ENCODE measurements around the gene TIMM8A.
A peak's percentile ranks its signal among the peaks of the same experiment; 100 is the strongest.

TIMM8A gene, protein sequence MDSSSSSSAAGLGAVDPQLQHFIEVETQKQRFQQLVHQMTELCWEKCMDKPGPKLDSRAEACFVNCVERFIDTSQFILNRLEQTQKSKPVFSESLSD

GRCh38 chrX:101348452-101349192 lies at the start of gene TIMM8A:
TSS of gene TIMM8A (minus strand) at chrX:101348742. CDS start at chrX:101348664, 78 bp downstream.
- peak; percentile 29 for DNase-seq (ENCODE audit: low read depth)

DNA sequence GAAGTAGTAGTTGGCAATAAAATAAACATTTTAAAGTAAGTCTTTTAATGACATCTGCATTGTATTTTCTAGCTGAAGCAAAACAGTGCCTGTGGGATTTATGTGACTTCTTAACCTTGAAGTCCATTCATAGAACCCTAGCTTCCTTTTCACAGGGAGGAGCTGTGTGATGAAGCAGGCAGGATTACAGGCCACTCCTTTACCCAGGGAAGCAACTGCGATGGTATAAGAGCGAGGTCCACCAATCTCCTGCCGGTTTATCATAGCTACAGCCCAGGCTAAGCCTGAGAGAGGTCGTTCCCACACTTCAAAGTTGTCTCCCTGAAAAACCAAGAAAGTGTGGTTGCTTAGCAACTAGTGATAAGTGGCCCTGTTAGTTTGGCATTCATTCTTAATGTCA lies 49.2 kb upstream of the TIMM8A start:
- no peak for DNase-seq (ENCODE audit: low read depth)

DNA sequence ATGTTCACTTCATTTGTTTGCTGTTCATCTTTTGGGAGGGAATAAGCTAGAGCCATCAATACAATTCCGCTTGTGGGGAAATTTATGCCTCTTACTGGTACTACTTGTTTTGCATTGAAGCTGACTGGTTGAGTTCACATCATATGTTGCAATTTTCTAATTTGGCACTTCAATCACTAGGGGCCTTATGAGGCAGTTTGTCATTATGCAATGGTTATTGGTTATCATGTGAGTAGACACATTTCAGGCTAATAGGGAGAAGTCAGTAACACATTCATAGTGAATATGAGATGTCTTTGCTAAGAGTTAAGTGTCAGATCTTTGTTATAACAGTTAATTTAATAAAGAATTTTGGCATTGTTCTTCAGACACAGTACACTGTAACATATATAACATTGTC lies 47.2 kb upstream of the TIMM8A start:
- no peak for DNase-seq (ENCODE audit: low read depth)

GRCh38 chrX:101394372-101394771 lies 45.8 kb upstream of the TIMM8A start:
- DNase-seq (ENCODE audit: low read depth): no peak

DNA sequence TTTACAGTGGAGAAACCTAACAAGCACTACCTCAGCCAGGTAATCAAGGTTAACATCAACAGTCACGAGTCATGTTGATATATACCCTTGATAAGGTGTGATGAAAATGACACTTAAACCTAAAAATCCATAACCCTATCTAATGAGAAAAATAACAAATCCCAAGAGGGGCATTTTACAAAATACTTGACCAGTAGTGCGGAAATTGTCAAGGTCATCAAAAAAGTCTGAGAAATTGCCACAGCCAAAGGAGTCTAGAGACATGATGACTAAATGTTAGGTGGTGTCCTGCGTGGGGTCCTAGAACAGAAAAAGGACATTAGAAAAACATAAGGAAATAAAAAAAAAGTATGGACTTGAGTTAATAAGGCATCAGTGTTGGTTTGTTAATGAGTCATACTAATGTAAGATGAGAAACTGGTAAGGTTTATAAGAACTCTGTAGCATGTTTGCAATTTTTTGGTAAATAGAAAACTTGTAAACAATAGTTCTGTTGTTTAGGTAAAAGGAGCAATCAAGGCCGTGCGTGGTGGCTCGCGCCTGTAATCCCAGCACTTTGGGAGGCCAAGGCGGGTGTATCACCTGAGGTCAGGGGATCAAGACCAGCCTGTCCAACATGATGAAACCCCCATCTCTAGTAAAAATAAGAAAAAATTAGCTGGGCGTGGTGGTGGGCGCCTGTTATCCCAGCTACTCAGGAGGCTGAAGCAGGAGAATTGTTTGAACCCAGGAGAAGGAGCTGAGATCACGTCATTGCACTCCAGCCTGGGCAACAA lies 45.2 kb upstream of the TIMM8A start:
- DNase-seq (ENCODE audit: low read depth): no peak

GRCh38 chrX:101391831-101392230 lies 43.3 kb upstream of the TIMM8A start:
- no peak for DNase-seq (ENCODE audit: low read depth)

GRCh38 chrX:101390664-101391525 lies 42.4 kb upstream of the TIMM8A start, which contains the start of gene RPL36A:
TSS of gene RPL36A (plus strand) at chrX:101391011. CDS start at chrX:101391044, 33 bp downstream.
- peak; percentile 54 for DNase-seq (ENCODE audit: low read depth)

GRCh38 chrX:101388604-101389003 lies 40.1 kb upstream of the TIMM8A start:
- DNase-seq (ENCODE audit: low read depth): no peak

- no peak for DNase-seq (ENCODE audit: low read depth)
Measured at GRCh38 chrX:101386542-101386885, 38.0 kb upstream of the TIMM8A start.

GRCh38 chrX:101385795-101386541 lies 37.4 kb upstream of the TIMM8A start, which contains the start of gene BTK:
TSS of gene BTK (minus strand) at chrX:101386191. CDS start at chrX:101375284, 10,907 bp downstream.
- DNase-seq (ENCODE audit: low read depth): no peak

- DNase-seq (ENCODE audit: low read depth): no peak
Measured at GRCh38 chrX:101385026-101385684, 36.6 kb upstream of the TIMM8A start.

GRCh38 chrX:101383679-101384205 lies 35.2 kb upstream of the TIMM8A start:
- DNase-seq (ENCODE audit: low read depth): no peak

DNA sequence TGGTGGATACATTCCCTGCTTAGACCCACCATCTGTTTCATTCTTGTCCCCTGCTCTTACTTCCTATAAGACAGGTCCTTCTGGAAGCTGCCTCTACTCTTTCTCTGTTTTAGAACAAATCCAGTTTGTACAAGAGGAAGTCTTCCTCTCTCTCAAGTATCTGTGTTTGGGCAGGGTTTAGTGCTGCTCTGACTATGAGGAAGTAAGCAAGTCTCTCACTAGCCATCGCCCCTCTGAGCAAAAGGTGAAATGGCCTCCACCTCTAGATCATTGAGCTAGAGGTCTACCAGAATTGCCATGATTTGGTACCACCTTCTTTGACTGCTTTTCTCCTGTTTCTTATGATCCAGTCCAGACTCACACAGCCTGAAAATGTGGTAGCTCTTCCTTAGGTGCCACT lies 29.0 kb upstream of the TIMM8A start:
- DNase-seq (ENCODE audit: low read depth): no peak

GRCh38 chrX:101370888-101371504 lies 22.5 kb upstream of the TIMM8A start:
- no peak for DNase-seq (ENCODE audit: low read depth)

DNA sequence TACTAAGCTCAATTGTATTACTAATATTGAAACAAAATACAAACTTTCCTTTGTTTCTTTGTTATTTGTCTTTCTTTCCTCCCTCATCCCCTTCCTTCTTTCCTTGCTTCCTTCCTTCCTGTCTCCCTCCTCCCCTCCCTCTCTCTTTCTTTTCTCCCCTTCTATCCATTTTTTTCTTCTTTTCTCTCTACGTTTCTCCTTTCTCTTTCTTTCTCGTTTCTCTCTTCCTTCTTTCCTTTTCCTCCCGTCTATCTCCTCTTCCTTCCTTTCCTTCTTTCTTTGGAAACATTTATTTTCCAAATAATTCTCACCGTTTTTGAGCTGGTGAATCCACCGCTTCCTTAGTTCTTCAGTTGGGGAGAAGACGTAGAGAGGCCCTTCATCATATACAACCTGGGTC lies 21.1 kb upstream of the TIMM8A start:
- no peak for DNase-seq (ENCODE audit: low read depth)

DNA sequence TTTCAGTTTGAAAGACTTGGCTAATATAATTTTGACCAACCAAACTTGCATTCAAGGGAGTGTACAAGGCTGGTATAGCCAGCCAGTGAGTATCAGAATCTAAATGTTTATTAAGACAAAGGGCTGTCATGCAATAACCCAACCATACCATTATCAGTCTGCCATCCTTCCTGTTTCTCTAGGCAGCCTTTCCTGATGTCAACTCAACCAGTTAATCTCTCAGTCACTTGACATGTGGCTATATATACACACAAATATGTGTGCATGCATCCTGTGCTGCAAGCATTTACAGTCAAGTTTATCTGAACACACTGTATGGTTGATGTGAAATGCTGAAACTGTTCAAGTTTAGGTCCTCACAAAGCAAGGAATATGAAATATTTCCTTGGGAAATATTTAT lies 20.3 kb upstream of the TIMM8A start:
- DNase-seq (ENCODE audit: low read depth): no peak

GRCh38 chrX:101365301-101365795 lies 16.8 kb upstream of the TIMM8A start:
- DNase-seq (ENCODE audit: low read depth): no peak

GRCh38 chrX:101362757-101363156 lies 14.2 kb upstream of the TIMM8A start:
- no peak for DNase-seq (ENCODE audit: low read depth)

DNA sequence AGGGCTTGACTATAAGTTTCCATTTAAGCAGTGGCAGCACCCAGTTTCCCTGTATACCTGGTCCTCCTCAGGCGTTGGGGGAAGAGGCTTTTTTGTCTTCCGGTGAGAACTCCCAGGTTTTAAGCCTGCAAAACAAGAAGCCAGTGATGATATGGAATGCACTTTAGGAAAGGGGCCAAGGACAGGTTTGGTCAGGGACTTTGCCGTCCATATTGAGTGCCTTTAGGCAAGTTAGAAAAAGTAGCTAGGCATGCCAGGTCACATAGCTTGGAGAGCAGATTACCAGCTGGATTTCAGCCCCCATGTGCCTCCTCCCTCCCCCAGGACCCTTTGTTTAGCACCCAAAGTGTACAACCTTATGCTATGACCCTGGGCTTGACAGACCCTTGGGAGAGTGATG lies 13.6 kb upstream of the TIMM8A start:
- DNase-seq (ENCODE audit: low read depth): no peak

GRCh38 chrX:101360390-101360789 lies 11.8 kb upstream of the TIMM8A start:
- DNase-seq (ENCODE audit: low read depth): no peak
